Anterior cingulate cortex (tissue), 58 donors: ENCODE data around the gene HINFP.
"Not testable (repeated sequence)": the region's sequence is repeated elsewhere in the genome, so short reads cannot be mapped to it uniquely, and the experiment has no call there.

Source experiments
- DNase-seq, 58 donors: peaks; one replicate each; lab custom pipeline; 2025; lab: John Stamatoyannopoulos, UW

HINFP gene

GRCh38 chr11:119179983-119180382 lies 58.6 kb downstream of the HINFP start:
- DNase-seq = no peak

GRCh38 chr11:119180729-119181676 lies 59.6 kb downstream of the HINFP start:
- no peak for DNase-seq

GRCh38 chr11:119181677-119182412 lies 60.5 kb downstream of the HINFP start:
- no peak for DNase-seq

- not testable (repeated sequence) for DNase-seq
Measured at GRCh38 chr11:119184399-119184798, 63.0 kb downstream of the HINFP start.
